Naive thymus-derived CD4-positive, alpha-beta T cell (primary cell): Measurements from ENCODE around the gene NOBOX. TPM values are rescaled to one million over a fixed set of nuclear protein-coding genes. Genes with fewer than 3 reads are reported as not detected.

Experiments used
- ATAC-seq: fragments of 150-1000 bp; cut with Tn5 transposase; 2 replicates; pipeline ENCODE4 v1.10.0; 2021; ENCODE audit warnings: mild to moderate bottlenecking, moderate library complexity
- CTCF ChIA-PET: fragments of 350-600 bp; sonication (Branson Sonifier 250); formaldehyde crosslinking; loops from one replicate; lab custom pipeline; 2021; ENCODE audit warnings: antibody characterized with exemption; lab: Charles Lee
- POLR2A ChIA-PET: fragments of 350-600 bp; sonication (Branson Sonifier 250); formaldehyde crosslinking; loops from one replicate; lab custom pipeline; 2021; ENCODE audit warnings: antibody characterized with exemption, inconsistent platforms; lab: Charles Lee
- DNase-seq, 9 donors: peaks; one replicate each; pipeline versions ENCODE4 v3.0.0 to v3.0.0-alpha.2; 2020 to 2022; ENCODE audit warnings: mixed read lengths in 1 of 9
- H3K27ac ChIP-seq: one replicate; pipeline ENCODE4 v1.7.0; 2013; ENCODE audit warnings: mild to moderate bottlenecking, low read depth, low read length, moderate library complexity
- H3K27me3 ChIP-seq, 2 donors: one replicate each; pipeline ENCODE4 v1.7.0; 2013; ENCODE audit warnings: low read length in 2 of 2, mild to moderate bottlenecking in 2 of 2, moderate library complexity in 2 of 2; ENCODE audit not compliant: control insufficient read depth in 2 of 2, insufficient read depth in 2 of 2
- H3K36me3 ChIP-seq, 3 experiments: 1 replicate in 2 of 3; 2 replicates in 1 of 3; pipeline ENCODE4 v1.7.0; 2013; ENCODE audit warnings: low read length in 3 of 3, mild to moderate bottlenecking in 3 of 3, moderate library complexity in 1 of 3; ENCODE audit not compliant: insufficient read depth in 3 of 3, control insufficient read depth in 2 of 3
- H3K4me1 ChIP-seq, 2 donors: one replicate each; pipeline ENCODE4 v1.7.0; 2013; ENCODE audit warnings: low read length in 2 of 2, mild to moderate bottlenecking in 2 of 2, moderate library complexity in 1 of 2; ENCODE audit not compliant: control insufficient read depth in 2 of 2, insufficient read depth in 2 of 2
- H3K4me3 ChIP-seq: 2 replicates; pipeline ENCODE4 v1.7.0; 2013; ENCODE audit warnings: mild to moderate bottlenecking, low read length
- H3K9me3 ChIP-seq, 3 experiments: 1 replicate in 2 of 3; 2 replicates in 1 of 3; pipeline ENCODE4 v1.7.0; 2013; ENCODE audit warnings: low read length in 3 of 3; ENCODE audit not compliant: control insufficient read depth in 2 of 3
- H3K27ac Mint-ChIP-seq, 9 donors: one replicate each; pipeline ENCODE4 v1.8.0; 2020 to 2022; ENCODE audit warnings: mixed read lengths in 9 of 9, mild to moderate bottlenecking in 8 of 9, moderate library complexity in 5 of 9, inconsistent platforms in 2 of 9
- H3K27me3 Mint-ChIP-seq, 5 donors: one replicate each; pipeline ENCODE4 v1.8.0; 2021 to 2022; ENCODE audit warnings: mixed read lengths in 5 of 5, mild to moderate bottlenecking in 1 of 5
- H3K36me3 Mint-ChIP-seq, 5 donors: one replicate each; pipeline ENCODE4 v1.8.0; 2020 to 2022; ENCODE audit warnings: mixed read lengths in 5 of 5, mild to moderate bottlenecking in 3 of 5, inconsistent platforms in 1 of 5
- H3K4me1 Mint-ChIP-seq, 7 donors: one replicate each; pipeline ENCODE4 v1.8.0; 2020 to 2022; ENCODE audit warnings: mixed read lengths in 7 of 7, mild to moderate bottlenecking in 3 of 7, inconsistent platforms in 1 of 7
- H3K4me3 Mint-ChIP-seq, 10 donors: one replicate each; pipeline ENCODE4 v1.8.0; 2020 to 2022; ENCODE audit warnings: mild to moderate bottlenecking in 10 of 10, mixed read lengths in 10 of 10, moderate library complexity in 6 of 10, inconsistent platforms in 2 of 10
- H3K9me3 Mint-ChIP-seq, 11 donors: one replicate each; pipeline ENCODE4 v1.8.0; 2020 to 2022; ENCODE audit warnings: mixed read lengths in 11 of 11, mild to moderate bottlenecking in 4 of 11, inconsistent platforms in 1 of 11, moderate library complexity in 1 of 11
- intact Hi-C, 2 donors: fragments of 100-400 bp; cut with micrococcal nuclease; formaldehyde crosslinking; loops; one replicate each; pipeline ENCODE4 v1.15.1; 2023
- polyA plus RNA-seq, 2 donors: library from polyadenylated mRNA; unstranded; fragments of 300-500 nt; fragmentation: Illumina TruSeq; gene quantifications; one replicate each; pipeline ENCODE4 v1.2.3, GENCODE V29; 2021
- total RNA-seq, 6 experiments: library from RNA in 5 of 6; stranded (reverse) in 5 of 6; gene quantifications; 1 replicate in 5 of 6; 2 replicates in 1 of 6; pipeline ENCODE4 v1.2.3 and lab custom pipeline; 2021 to 2026

Gene NOBOX
- total RNA-seq = not detected
- not detected for polyA plus RNA-seq
- total RNA-seq (lab: John Stamatoyannopoulos, UW) = not detected

GRCh38 chr7:144403649-144404061 lies at the start of gene NOBOX:
Gene NOBOX (minus strand): TSS chr7:144403693.
- no peaks in the 10 kb centered on the region for H3K4me1 ChIP-seq
- no peaks in the 10 kb centered on the region for H3K9me3 ChIP-seq
- CTCF ChIA-PET = interaction anchor here (1.4 kb wide), 1 partner anchor 10 kb away, joined by 3 read pairs; no protein-coding TSS in a partner anchor
- H3K9me3 Mint-ChIP-seq = no peaks in the 10 kb centered on the region
- no peaks in the 10 kb centered on the region for H3K36me3 ChIP-seq
- no peak within 1 kb of the TSS for H3K4me3 ChIP-seq
- H3K4me3 Mint-ChIP-seq = no peak within 1 kb of the TSS
- H3K27ac ChIP-seq = no peak within 1 kb of the TSS
- H3K27me3 Mint-ChIP-seq = peaks cover 0 to 22% (median 7%) of the 10 kb centered on the region in 5 donors
- H3K27me3 ChIP-seq = no peaks in the 10 kb centered on the region
- POLR2A ChIA-PET = no interaction called here
- intact Hi-C loops = no loop called here
- no peaks in the 10 kb centered on the region for H3K4me1 Mint-ChIP-seq
- DNase-seq (no peak), ATAC-seq (no peak)
- H3K27ac Mint-ChIP-seq = peak within 1 kb of the TSS in 1 of 9 donors; percentile 78
- no peaks in the 10 kb centered on the region for H3K36me3 Mint-ChIP-seq

- H3K36me3 ChIP-seq = peaks cover 0 to 10% (median 0%) of the 10 kb centered on the region in 3 experiments
- peaks cover 5 to 61% (median 44%) of the 10 kb centered on the region in 5 donors for H3K36me3 Mint-ChIP-seq
- ChIA-PET POLR2A (no interaction called here), CTCF (no interaction called here)
- H3K9me3 Mint-ChIP-seq = peaks cover under 1 to 37% (median 11%) of the 10 kb centered on the region in 11 donors
- no peak overlapping the region for H3K27ac Mint-ChIP-seq
- intact Hi-C loops = no loop called here
- H3K9me3 ChIP-seq = peaks cover 0 to 9% (median 0%) of the 10 kb centered on the region in 3 experiments
- H3K4me3 ChIP-seq = no peak overlapping the region
- no peaks in the 10 kb centered on the region for H3K4me1 ChIP-seq
- no peaks in the 10 kb centered on the region for H3K27me3 Mint-ChIP-seq
- H3K27me3 ChIP-seq = no peaks in the 10 kb centered on the region
- H3K4me1 Mint-ChIP-seq = no peaks in the 10 kb centered on the region
- ATAC-seq = no peak
- DNase-seq = no peak
- no peak overlapping the region for H3K27ac ChIP-seq
- H3K4me3 Mint-ChIP-seq = no peak overlapping the region
Measured at GRCh38 chr7:144452064-144452463, 48.6 kb upstream of the NOBOX start.

- CTCF ChIA-PET = no interaction called here
Measured at GRCh38 chr7:144445590-144445989, 42.1 kb upstream of the NOBOX start.

DNA sequence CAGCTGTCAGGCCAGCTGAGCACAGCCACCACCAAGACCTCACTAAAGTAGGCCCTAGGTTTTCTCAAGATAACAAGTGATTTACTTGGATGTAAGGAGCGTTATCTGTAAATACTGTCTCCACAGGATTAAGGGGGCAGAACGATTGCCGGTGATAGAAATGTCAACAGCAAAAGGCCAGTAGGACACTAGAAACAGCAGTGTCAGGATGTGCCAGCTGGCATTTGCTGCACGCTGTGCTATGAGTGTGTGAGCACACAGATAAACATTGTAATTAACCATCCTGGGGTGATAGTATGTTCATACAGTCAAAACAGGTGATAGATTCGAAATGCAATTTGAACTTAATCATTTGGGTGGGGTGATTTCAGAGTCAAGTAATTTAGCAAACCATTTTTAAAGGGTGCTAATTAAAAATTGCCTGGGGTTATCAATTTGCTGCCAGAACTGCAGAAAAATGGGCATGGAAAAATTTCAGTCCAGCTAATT lies 36.3 kb upstream of the NOBOX start:
- Histone ChIP-seq H3K27ac (no peak overlapping the region), H3K4me3 (no peak overlapping the region), H3K36me3 (no peaks in the 10 kb centered on the region), H3K4me1 (no peaks in the 10 kb centered on the region), H3K9me3 (no peaks in the 10 kb centered on the region), H3K27me3 (no peaks in the 10 kb centered on the region)
- H3K9me3 Mint-ChIP-seq = no peaks in the 10 kb centered on the region
- no peak overlapping the region for H3K27ac Mint-ChIP-seq
- no peaks in the 10 kb centered on the region for H3K4me1 Mint-ChIP-seq
- no peak overlapping the region for H3K4me3 Mint-ChIP-seq
- intact Hi-C loops = no loop called here
- ChIA-PET CTCF (no interaction called here), POLR2A (no interaction called here)
- peaks cover 0 to 2% (median 0%) of the 10 kb centered on the region in 5 donors for H3K27me3 Mint-ChIP-seq
- DNase-seq (no peak), ATAC-seq (no peak)
- H3K36me3 Mint-ChIP-seq = no peaks in the 10 kb centered on the region

More at GRCh38 chr7:144445590-144445989, 42.1 kb upstream of the NOBOX start:
- Histone ChIP-seq H3K27me3 (no peaks in the 10 kb centered on the region), H3K9me3 (no peaks in the 10 kb centered on the region), H3K27ac (no peak overlapping the region), H3K4me3 (no peak overlapping the region), H3K36me3 (no peaks in the 10 kb centered on the region), H3K4me1 (no peaks in the 10 kb centered on the region)
- H3K4me3 Mint-ChIP-seq = no peak overlapping the region
- H3K9me3 Mint-ChIP-seq = no peaks in the 10 kb centered on the region
- ATAC-seq (no peak), DNase-seq (no peak)
- POLR2A ChIA-PET = no interaction called here
- intact Hi-C loops = no loop called here
- no peaks in the 10 kb centered on the region for H3K4me1 Mint-ChIP-seq
- no peak overlapping the region for H3K27ac Mint-ChIP-seq
- H3K27me3 Mint-ChIP-seq = no peaks in the 10 kb centered on the region
- H3K36me3 Mint-ChIP-seq = peaks cover 0 to 10% (median 0%) of the 10 kb centered on the region in 5 donors

DNA sequence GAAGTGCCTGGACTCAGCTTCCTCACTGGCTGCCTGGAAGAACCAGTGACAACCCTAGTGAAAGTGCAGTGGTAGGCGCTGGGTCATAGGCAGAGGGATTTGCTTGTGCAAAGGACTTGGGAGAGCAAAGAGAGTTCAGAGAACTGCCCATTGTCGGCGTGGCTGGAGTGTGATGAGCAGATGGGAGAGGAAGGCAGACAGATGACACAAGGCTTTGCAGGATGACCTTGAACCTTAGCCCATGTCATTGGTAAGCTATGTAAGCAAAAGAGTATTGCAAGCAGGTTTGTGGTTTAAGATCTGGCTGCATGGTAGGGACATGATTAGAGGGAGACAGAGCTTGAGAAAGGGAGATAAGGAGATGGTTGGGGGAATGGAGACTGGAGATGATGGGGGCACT lies 35.3 kb upstream of the NOBOX start:
- Mint-ChIP-seq H3K36me3 (no peaks in the 10 kb centered on the region), H3K4me1 (no peaks in the 10 kb centered on the region), H3K27ac (no peak overlapping the region), H3K4me3 (no peak overlapping the region), H3K9me3 (no peaks in the 10 kb centered on the region), H3K27me3 (peaks cover 0 to 6% (median 0%) of the 10 kb centered on the region in 5 donors)
- H3K36me3 ChIP-seq = no peaks in the 10 kb centered on the region
- DNase-seq (no peak), ATAC-seq (no peak)
- intact Hi-C loops = no loop called here
- H3K27me3 ChIP-seq = no peaks in the 10 kb centered on the region
- no peak overlapping the region for H3K27ac ChIP-seq
- no peaks in the 10 kb centered on the region for H3K9me3 ChIP-seq
- POLR2A ChIA-PET = no interaction called here
- CTCF ChIA-PET = no interaction called here
- no peak overlapping the region for H3K4me3 ChIP-seq
- H3K4me1 ChIP-seq = no peaks in the 10 kb centered on the region

DNA sequence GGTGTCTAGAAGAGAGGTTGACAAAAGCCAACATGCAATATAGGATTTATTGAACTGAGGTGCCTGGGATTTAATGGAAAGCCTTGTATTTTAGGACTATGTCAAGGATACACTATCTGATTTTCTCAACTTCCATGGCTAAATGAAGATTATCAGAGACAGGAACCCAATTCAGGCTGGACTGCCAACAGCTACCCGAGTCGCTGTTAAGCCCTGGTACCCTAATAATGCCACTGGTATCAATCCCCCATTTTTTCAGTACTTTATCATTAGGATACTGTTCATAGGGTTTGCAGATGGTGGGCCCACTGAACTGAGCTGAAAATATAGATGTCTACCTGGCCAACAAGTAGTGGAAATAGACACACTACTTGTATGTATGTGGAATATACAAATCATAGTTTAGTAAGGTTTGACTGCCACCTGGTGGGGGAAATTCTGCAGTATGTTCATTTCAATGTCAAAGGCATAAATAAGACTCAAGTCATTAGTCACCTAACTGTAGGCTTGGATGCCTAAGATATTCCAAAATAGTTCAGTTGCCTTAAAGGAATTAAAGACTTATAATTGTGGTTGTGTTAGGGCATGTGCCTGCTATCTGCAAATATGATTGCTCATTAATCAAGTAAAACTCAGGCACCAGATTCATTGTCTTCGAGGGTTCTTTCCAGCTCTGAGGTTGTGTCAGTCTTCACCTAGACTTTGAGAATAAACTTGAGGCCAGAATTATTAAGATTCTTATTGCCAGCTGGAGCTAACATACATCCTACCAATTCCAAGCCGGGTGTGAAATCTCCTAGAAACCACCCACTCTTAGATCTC lies 34.1 kb upstream of the NOBOX start:
- Histone ChIP-seq H3K4me1 (no peaks in the 10 kb centered on the region), H3K9me3 (no peaks in the 10 kb centered on the region), H3K27me3 (no peaks in the 10 kb centered on the region), H3K27ac (no peak overlapping the region), H3K4me3 (no peak overlapping the region), H3K36me3 (no peaks in the 10 kb centered on the region)
- no peaks in the 10 kb centered on the region for H3K4me1 Mint-ChIP-seq
- H3K9me3 Mint-ChIP-seq = no peaks in the 10 kb centered on the region
- H3K36me3 Mint-ChIP-seq = no peaks in the 10 kb centered on the region
- H3K4me3 Mint-ChIP-seq = no peak overlapping the region
- H3K27me3 Mint-ChIP-seq = peaks cover 0 to 6% (median 2%) of the 10 kb centered on the region in 5 donors
- ChIA-PET POLR2A (no interaction called here), CTCF (interaction anchor here (0.7 kb wide), 1 partner anchor 46 kb away, joined by 4 read pairs; no protein-coding TSS in a partner anchor)
- DNase-seq (peak in 8 of 9 donors; percentile 16 to 49 (median 34)), ATAC-seq (no peak)
- intact Hi-C loops = loop anchor here in 1 of 2 donors (1.0 kb wide), 1 partner anchor 46 kb away; no protein-coding TSS in a partner anchor
- no peak overlapping the region for H3K27ac Mint-ChIP-seq
